HepG2 (cell line): Measurements from ENCODE around the gene SLC50A1. TPM values are rescaled to one million over a fixed set of nuclear protein-coding genes. Genes with fewer than 3 reads are reported as not detected.

Experiments
- AKNA ChIP-seq: sonication (generic); formaldehyde crosslinking; IDR thresholded peaks from 2 replicates; pipeline ENCODE4 v1.4.0; 2020; ENCODE audit warnings: missing genetic modification reagents, borderline replicate concordance
- CEBPB ChIP-seq: IDR thresholded peaks from 2 replicates; pipeline ENCODE4 v1.6.1; 2011; ENCODE audit warnings: low read depth, low read length, improper control_type of control experiment, borderline replicate concordance
- GPN1 ChIP-seq: sonication (generic); formaldehyde crosslinking; IDR thresholded peaks from 2 replicates; pipeline ENCODE4 v1.5.1; 2020; ENCODE audit warnings: missing genetic modification reagents, borderline replicate concordance
- HBP1 ChIP-seq: IDR thresholded peaks from 2 replicates; pipeline ENCODE4 v1.6.1; 2016; ENCODE audit warnings: low read depth, control low read depth
- HNRNPUL1 ChIP-seq: fragments of 200-400 bp; formaldehyde crosslinking; IDR thresholded peaks from 2 replicates; pipeline ENCODE4 v1.6.1; 2017; ENCODE audit warnings: low read depth, mild to moderate bottlenecking, low read length, moderate library complexity
- KLF13 ChIP-seq: sonication (generic); formaldehyde crosslinking; IDR thresholded peaks from 2 replicates; pipeline ENCODE4 v1.4.0; 2020; ENCODE audit warnings: mild to moderate bottlenecking, missing genetic modification reagents
- MED1 ChIP-seq: sonication (generic); formaldehyde crosslinking; IDR thresholded peaks from 2 replicates; pipeline ENCODE4 v1.4.0; 2020; ENCODE audit warnings: missing genetic modification reagents
- PBX3 ChIP-seq: sonication (generic); formaldehyde crosslinking; IDR thresholded peaks from 2 replicates; pipeline ENCODE4 v1.8.1; 2023; ENCODE audit warnings: missing genetic modification reagents, inconsistent platforms, borderline replicate concordance
- RFX1 ChIP-seq: fragments of 450-650 bp; IDR thresholded peaks from 2 replicates; pipeline ENCODE4 v1.6.1; 2017
- SIX4 ChIP-seq: sonication (generic); formaldehyde crosslinking; IDR thresholded peaks from 2 replicates; pipeline ENCODE4 v1.4.0; 2020; ENCODE audit warnings: missing genetic modification reagents
- SRSF4 ChIP-seq: fragments of 200-400 bp; formaldehyde crosslinking; IDR thresholded peaks from one replicate; pipeline ENCODE4 v1.6.1; 2018; ENCODE audit warnings: mild to moderate bottlenecking, low read depth, low read length, moderate library complexity; ENCODE audit not compliant: poor library complexity, severe bottlenecking
- SSRP1 ChIP-seq: IDR thresholded peaks from 2 replicates; pipeline ENCODE4 v1.6.1; 2016; ENCODE audit warnings: control low read depth
- THRA ChIP-seq: sonication (generic); formaldehyde crosslinking; IDR thresholded peaks from 2 replicates; pipeline ENCODE4 v1.4.0; 2020; ENCODE audit warnings: missing genetic modification reagents, borderline replicate concordance
- ZNF264 ChIP-seq: sonication (generic); formaldehyde crosslinking; IDR thresholded peaks from 2 replicates; pipeline ENCODE4 v1.4.0; 2020; ENCODE audit warnings: missing genetic modification reagents
- ZNF337 ChIP-seq: sonication (generic); formaldehyde crosslinking; IDR thresholded peaks from 2 replicates; pipeline ENCODE4 v1.5.1; 2020; ENCODE audit warnings: missing genetic modification reagents, low read depth, mild to moderate bottlenecking, borderline replicate concordance
- ZXDC ChIP-seq: sonication (generic); formaldehyde crosslinking; IDR thresholded peaks from 2 replicates; pipeline ENCODE4 v1.5.0; 2020; ENCODE audit warnings: mild to moderate bottlenecking, missing genetic modification reagents
- polyA plus RNA-seq, 8 experiments: library from polyadenylated mRNA; depleted of rRNA in 3 of 8; stranded (reverse) in 7 of 8; unstranded in 1 of 8; fragments of >200 nt; fragmentation: Illumina TruSeq in 4 of 8; extraction: Trizol in 4 of 8; gene quantifications; 2 replicates each; pipeline versions ENCODE4 v1.2.1 to v1.2.3, GENCODE V29; 2011 to 2016; ENCODE audit warnings: low read depth in 4 of 8, missing spikeins in 1 of 8, mixed read lengths in 1 of 8; ENCODE audit not compliant: insufficient read depth in 1 of 8
- total RNA-seq, 5 experiments: library from RNA; depleted of rRNA; stranded (reverse); fragments of >200 nt; fragmentation: Illumina TruSeq; extraction: Trizol; gene quantifications; 2 replicates each; pipeline ENCODE4 v1.2.3, GENCODE V29; 2016; ENCODE audit warnings: low read depth in 1 of 5

SLC50A1 gene
- total and polyA plus RNA-seq, 2 of the 13 experiments (the other 11 are each of a cell fraction or from before 2014, with no cell fraction given), result 22.5 to 46.8 TPM

GRCh38 chr1:155107309-155108264 is 28.1 kb upstream of the SLC50A1 start (continued):
- TF ChIP-seq ZNF264 (CRISPR knock-in tag) (no peak), GPN1 (no peak), SIX4 (CRISPR knock-in tag) (no peak), ZXDC (0 out of 2 replicates have a peak, but pooled peaks have one; percentile 40), HNRNPUL1 (no peak), ZNF337 (CRISPR knock-in tag) (no peak), PBX3 (CRISPR knock-in tag) (no peak), HBP1 (CRISPR knock-in tag) (0 out of 2 replicates have a peak, but pooled peaks have one; percentile 48), SRSF4 (no peak), MED1 (peak; percentile 89), RFX1 (no peak), CEBPB (peak; percentile 96), THRA (CRISPR knock-in tag) (0 out of 2 replicates have a peak, but pooled peaks have one; percentile 36), KLF13 (CRISPR knock-in tag) (no peak), SSRP1 (CRISPR knock-in tag) (no peak), AKNA (CRISPR knock-in tag) (no peak)
